IMR-90 (cell line): ENCODE results near the gene TELO2.

Source experiments
- BHLHE40 ChIP-seq: fragments of 150-350 bp; IDR thresholded peaks from 2 replicates; pipeline ENCODE4 v1.6.1; 2016; ENCODE audit warnings: mild to moderate bottlenecking, low read depth, low read length
- CEBPB ChIP-seq: IDR thresholded peaks from 2 replicates; pipeline ENCODE4 v1.6.1; 2012; ENCODE audit warnings: low read depth, low read length, improper control_type of control experiment
- CHD1 ChIP-seq: IDR thresholded peaks from 2 replicates; pipeline ENCODE4 v1.6.1; 2012; ENCODE audit warnings: low read depth, low read length, improper control_type of control experiment
- FOS ChIP-seq: fragments of 150-350 bp; IDR thresholded peaks from 2 replicates; pipeline ENCODE4 v1.6.1; 2016; ENCODE audit warnings: low read depth, low read length
- MAFK ChIP-seq: IDR thresholded peaks from 2 replicates; pipeline ENCODE4 v1.6.1; 2012; ENCODE audit warnings: low read depth, low read length, improper control_type of control experiment
- MAZ ChIP-seq: IDR thresholded peaks from 2 replicates; pipeline ENCODE4 v1.6.1; 2012; ENCODE audit warnings: low read depth, mild to moderate bottlenecking, low read length, improper control_type of control experiment, moderate library complexity, borderline replicate concordance
- MXI1 ChIP-seq: IDR thresholded peaks from 2 replicates; pipeline ENCODE4 v1.6.1; 2012; ENCODE audit warnings: low read depth, mild to moderate bottlenecking, low read length, moderate library complexity, borderline replicate concordance
- POLR2A ChIP-seq: IDR thresholded peaks from 2 replicates; pipeline ENCODE4 v1.6.1; 2012; ENCODE audit warnings: mild to moderate bottlenecking, low read depth, low read length
- RAD21 ChIP-seq: IDR thresholded peaks from 2 replicates; pipeline ENCODE4 v1.6.1; 2012; ENCODE audit warnings: low read length, improper control_type of control experiment
- RFX5 ChIP-seq: IDR thresholded peaks from 2 replicates; pipeline ENCODE4 v1.8.0; 2012; ENCODE audit warnings: low read depth, mild to moderate bottlenecking, low read length, moderate library complexity
- SMC3 ChIP-seq: fragments of 150-350 bp; IDR thresholded peaks from 2 replicates; pipeline ENCODE4 v1.6.1; 2016; ENCODE audit warnings: low read depth, mild to moderate bottlenecking, antibody characterized with exemption, low read length, moderate library complexity
- TF ChIP-seq, protein P1 (sequence below): conservative IDR thresholded peaks from 2 replicates; pipeline ENCODE4 v1.5.1; 2012; ENCODE audit warnings: mild to moderate bottlenecking, low read depth, low read length, improper control_type of control experiment
- TF ChIP-seq, protein P2 (sequence below): fragments of 150-350 bp; IDR thresholded peaks from 2 replicates; pipeline ENCODE4 v1.6.1; 2016; ENCODE audit warnings: low read depth, mild to moderate bottlenecking, low read length, moderate library complexity, borderline replicate concordance
- TF ChIP-seq, protein P3 (sequence below): fragments of 150-350 bp; IDR thresholded peaks from 2 replicates; pipeline ENCODE4 v1.6.1; 2017; ENCODE audit warnings: mild to moderate bottlenecking, antibody characterized with exemption, low read length, low read depth

GRCh38 chr16:1481906-1482835 lies 11.0 kb upstream of the TELO2 start:
- TF ChIP-seq MXI1, result no peak
- TF ChIP-seq, protein P1, sequence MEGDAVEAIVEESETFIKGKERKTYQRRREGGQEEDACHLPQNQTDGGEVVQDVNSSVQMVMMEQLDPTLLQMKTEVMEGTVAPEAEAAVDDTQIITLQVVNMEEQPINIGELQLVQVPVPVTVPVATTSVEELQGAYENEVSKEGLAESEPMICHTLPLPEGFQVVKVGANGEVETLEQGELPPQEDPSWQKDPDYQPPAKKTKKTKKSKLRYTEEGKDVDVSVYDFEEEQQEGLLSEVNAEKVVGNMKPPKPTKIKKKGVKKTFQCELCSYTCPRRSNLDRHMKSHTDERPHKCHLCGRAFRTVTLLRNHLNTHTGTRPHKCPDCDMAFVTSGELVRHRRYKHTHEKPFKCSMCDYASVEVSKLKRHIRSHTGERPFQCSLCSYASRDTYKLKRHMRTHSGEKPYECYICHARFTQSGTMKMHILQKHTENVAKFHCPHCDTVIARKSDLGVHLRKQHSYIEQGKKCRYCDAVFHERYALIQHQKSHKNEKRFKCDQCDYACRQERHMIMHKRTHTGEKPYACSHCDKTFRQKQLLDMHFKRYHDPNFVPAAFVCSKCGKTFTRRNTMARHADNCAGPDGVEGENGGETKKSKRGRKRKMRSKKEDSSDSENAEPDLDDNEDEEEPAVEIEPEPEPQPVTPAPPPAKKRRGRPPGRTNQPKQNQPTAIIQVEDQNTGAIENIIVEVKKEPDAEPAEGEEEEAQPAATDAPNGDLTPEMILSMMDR, result no peak
- no peak for TF ChIP-seq RFX5
- no peak for TF ChIP-seq RAD21
- no peak for TF ChIP-seq POLR2A
- TF ChIP-seq, protein P2, sequence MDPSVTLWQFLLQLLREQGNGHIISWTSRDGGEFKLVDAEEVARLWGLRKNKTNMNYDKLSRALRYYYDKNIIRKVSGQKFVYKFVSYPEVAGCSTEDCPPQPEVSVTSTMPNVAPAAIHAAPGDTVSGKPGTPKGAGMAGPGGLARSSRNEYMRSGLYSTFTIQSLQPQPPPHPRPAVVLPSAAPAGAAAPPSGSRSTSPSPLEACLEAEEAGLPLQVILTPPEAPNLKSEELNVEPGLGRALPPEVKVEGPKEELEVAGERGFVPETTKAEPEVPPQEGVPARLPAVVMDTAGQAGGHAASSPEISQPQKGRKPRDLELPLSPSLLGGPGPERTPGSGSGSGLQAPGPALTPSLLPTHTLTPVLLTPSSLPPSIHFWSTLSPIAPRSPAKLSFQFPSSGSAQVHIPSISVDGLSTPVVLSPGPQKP, result no peak
- TF ChIP-seq BHLHE40, result no peak
- no peak for TF ChIP-seq CHD1
- no peak for TF ChIP-seq FOS
- no peak for TF ChIP-seq CEBPB
- no peak for TF ChIP-seq SMC3
- TF ChIP-seq, protein P3, sequence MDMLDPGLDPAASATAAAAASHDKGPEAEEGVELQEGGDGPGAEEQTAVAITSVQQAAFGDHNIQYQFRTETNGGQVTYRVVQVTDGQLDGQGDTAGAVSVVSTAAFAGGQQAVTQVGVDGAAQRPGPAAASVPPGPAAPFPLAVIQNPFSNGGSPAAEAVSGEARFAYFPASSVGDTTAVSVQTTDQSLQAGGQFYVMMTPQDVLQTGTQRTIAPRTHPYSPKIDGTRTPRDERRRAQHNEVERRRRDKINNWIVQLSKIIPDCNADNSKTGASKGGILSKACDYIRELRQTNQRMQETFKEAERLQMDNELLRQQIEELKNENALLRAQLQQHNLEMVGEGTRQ, result no peak
- TF ChIP-seq MAZ, result no peak
- no peak for TF ChIP-seq MAFK
